NCI-H146 (cell line): ENCODE measurements around the gene SEMA6A.
A peak's percentile ranks its signal among the peaks of the same experiment; 100 is the strongest.

Experiments used
- DNase-seq: peaks from one replicate; lab custom pipeline; 2025; lab: John Stamatoyannopoulos, UW

Gene SEMA6A

GRCh38 chr5:116577064-116577788 lies 2.6 kb upstream of the SEMA6A start:
- no peak for DNase-seq

GRCh38 chr5:116576053-116576713 lies 1.6 kb upstream of the SEMA6A start:
- DNase-seq = peak; percentile 8

GRCh38 chr5:116575326-116576052 lies 866 bp upstream of the SEMA6A start:
- no peak for DNase-seq

- DNase-seq = peak; percentile 56
Measured at GRCh38 chr5:116573702-116574366, 789 bp downstream of the SEMA6A start.

GRCh38 chr5:116573279-116573701 lies 1.3 kb downstream of the SEMA6A start:
- DNase-seq = peak; percentile 56

- DNase-seq = peak; percentile 64
Measured at GRCh38 chr5:116572350-116573278, 2.0 kb downstream of the SEMA6A start.

GRCh38 chr5:116571568-116572349 lies 2.9 kb downstream of the SEMA6A start:
- DNase-seq = peak; percentile 10

- DNase-seq = no peak
Measured at GRCh38 chr5:116569999-116570398, 4.6 kb downstream of the SEMA6A start.

GRCh38 chr5:116567106-116567505 lies 7.5 kb downstream of the SEMA6A start:
- no peak for DNase-seq

- DNase-seq = no peak
Measured at GRCh38 chr5:116566251-116566650, 8.4 kb downstream of the SEMA6A start.

- no peak for DNase-seq
Measured at GRCh38 chr5:116564756-116565490, 9.7 kb downstream of the SEMA6A start.

GRCh38 chr5:116564312-116564711 lies 10.3 kb downstream of the SEMA6A start:
- DNase-seq = no peak

- DNase-seq = no peak
Measured at GRCh38 chr5:116563736-116564308, 10.8 kb downstream of the SEMA6A start.

- no peak for DNase-seq
Measured at GRCh38 chr5:116562669-116563068, 12.0 kb downstream of the SEMA6A start.

- DNase-seq = no peak
Measured at GRCh38 chr5:116561658-116562057, 13.0 kb downstream of the SEMA6A start.

GRCh38 chr5:116559673-116560164 lies 14.9 kb downstream of the SEMA6A start:
- DNase-seq = no peak

GRCh38 chr5:116559239-116559638 lies 15.4 kb downstream of the SEMA6A start:
- DNase-seq = no peak

GRCh38 chr5:116557669-116558271 lies 16.9 kb downstream of the SEMA6A start:
- peak; percentile 9 for DNase-seq

GRCh38 chr5:116554764-116555163 lies 19.9 kb downstream of the SEMA6A start:
- peak; percentile 83 for DNase-seq
